Smooth muscle cell (in vitro differentiated cells): ENCODE data around the gene ABLIM2. TPM values are rescaled to one million over a fixed set of nuclear protein-coding genes. Genes with fewer than 3 reads are reported as not detected.

Source experiments
- DNase-seq: peaks from one replicate; lab custom pipeline; 2025; ENCODE audit not compliant: unreplicated experiment; lab: John Stamatoyannopoulos, UW
- H2AFZ ChIP-seq: fragments of 200-600 bp; sonication (generic); 2 replicates; pipeline ENCODE4 v1.6.0; 2016; ENCODE audit warnings: antibody characterized with exemption, low read depth, mild to moderate bottlenecking
- H3F3A ChIP-seq: fragments of 200-600 bp; sonication (generic); 2 replicates; pipeline ENCODE4 v1.6.0; 2017; ENCODE audit warnings: antibody characterized with exemption, low read depth
- H3K27ac ChIP-seq: fragments of 200-600 bp; sonication (generic); 2 replicates; pipeline ENCODE4 v1.5.1; 2016; ENCODE audit warnings: low read depth, mild to moderate bottlenecking
- H3K27me3 ChIP-seq: fragments of 200-600 bp; sonication (generic); 2 replicates; pipeline ENCODE4 v1.6.1; 2016; ENCODE audit warnings: low read depth, mild to moderate bottlenecking
- H3K36me3 ChIP-seq: fragments of 200-600 bp; sonication (generic); 2 replicates; pipeline ENCODE4 v1.5.1; 2016; ENCODE audit warnings: low read depth
- H3K4me1 ChIP-seq: fragments of 200-600 bp; sonication (generic); 2 replicates; pipeline ENCODE4 v1.5.1; 2016; ENCODE audit warnings: low read depth
- H3K4me2 ChIP-seq: fragments of 200-600 bp; sonication (generic); 2 replicates; pipeline ENCODE4 v1.6.0; 2016; ENCODE audit warnings: mild to moderate bottlenecking
- H3K4me3 ChIP-seq: fragments of 200-600 bp; sonication (generic); 2 replicates; pipeline ENCODE4 v1.5.1; 2016; ENCODE audit warnings: mild to moderate bottlenecking
- H3K79me2 ChIP-seq: fragments of 200-600 bp; sonication (generic); 2 replicates; pipeline ENCODE4 v1.6.0; 2016; ENCODE audit warnings: low read depth, mild to moderate bottlenecking
- H3K9ac ChIP-seq: fragments of 200-600 bp; sonication (generic); 2 replicates; pipeline ENCODE4 v1.6.0; 2016; ENCODE audit warnings: low read depth
- H3K9me3 ChIP-seq: fragments of 200-600 bp; sonication (generic); replicated peaks from 2 replicates; pipeline ENCODE4 v1.5.1; 2016; ENCODE audit warnings: low read depth
- H4K20me1 ChIP-seq: fragments of 200-600 bp; sonication (generic); 2 replicates; pipeline ENCODE4 v1.6.0; 2016; ENCODE audit warnings: low read depth
- WGBS: methylation state at CpG from one replicate; pipeline ENCODE4 v1.1.7; 2016; ENCODE audit warnings: low lambda C conversion rate; 5-methylcytosine and 5-hydroxymethylcytosine counted together
- polyA plus RNA-seq: library from polyadenylated mRNA; unstranded; fragments of >200 nt; fragmentation: Nextera tagmentation; extraction: Ambion mirVana; gene quantifications from 2 replicates; pipeline ENCODE4 v1.2.1, GENCODE V29; 2016
- total RNA-seq: library from RNA; depleted of rRNA; stranded (reverse); fragments of >200 nt; gene quantifications from 2 replicates; pipeline ENCODE4 v1.2.3, GENCODE V29; 2014
- TF ChIP-seq, protein P1 (sequence below): fragments of 200-600 bp; sonication (generic); IDR thresholded peaks from 2 replicates; pipeline ENCODE4 v1.5.1; 2017; ENCODE audit warnings: borderline replicate concordance, mild to moderate bottlenecking, antibody characterized with exemption; ENCODE audit not compliant: insufficient read depth, poor library complexity, severe bottlenecking

ABLIM2 gene
- total and polyA plus RNA-seq, 2 experiments from 2014 or later: 0.08 TPM; not detected in 1

DNA sequence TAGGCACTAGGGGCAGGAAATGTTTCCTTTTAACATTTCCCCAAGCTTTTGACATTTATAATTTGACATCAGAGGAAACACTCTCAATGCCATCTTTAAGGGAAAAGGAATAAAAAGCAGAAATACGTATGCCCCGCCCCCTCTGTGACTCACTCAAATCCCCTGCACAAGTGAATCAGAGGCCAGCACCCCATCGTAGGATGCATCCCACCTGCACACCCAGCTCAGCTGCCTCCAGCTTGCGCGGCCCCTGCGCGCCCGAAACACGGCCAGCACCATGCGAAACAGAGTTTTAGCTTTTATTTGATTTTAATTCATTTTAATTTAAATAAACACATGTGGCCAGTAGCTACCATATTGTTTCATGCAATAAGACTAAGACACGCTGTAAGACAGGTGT lies 29.5 kb downstream of the ABLIM2 start:
- no peak for DNase-seq
- Histone ChIP-seq H3K4me3 (no peak overlapping the region), H3K27me3 (no peaks in the 10 kb centered on the region), H4K20me1 (no peaks in the 10 kb centered on the region), H3K4me1 (no peaks in the 10 kb centered on the region), H3K27ac (no peak overlapping the region), H3K79me2 (no peaks in the 10 kb centered on the region), H2AFZ (no peak overlapping the region), H3F3A (no peaks in the 10 kb centered on the region), H3K9me3 (no peaks in the 10 kb centered on the region), H3K9ac (no peak overlapping the region), H3K4me2 (no peak overlapping the region), H3K36me3 (no peaks in the 10 kb centered on the region)
- TF ChIP-seq, protein P1, sequence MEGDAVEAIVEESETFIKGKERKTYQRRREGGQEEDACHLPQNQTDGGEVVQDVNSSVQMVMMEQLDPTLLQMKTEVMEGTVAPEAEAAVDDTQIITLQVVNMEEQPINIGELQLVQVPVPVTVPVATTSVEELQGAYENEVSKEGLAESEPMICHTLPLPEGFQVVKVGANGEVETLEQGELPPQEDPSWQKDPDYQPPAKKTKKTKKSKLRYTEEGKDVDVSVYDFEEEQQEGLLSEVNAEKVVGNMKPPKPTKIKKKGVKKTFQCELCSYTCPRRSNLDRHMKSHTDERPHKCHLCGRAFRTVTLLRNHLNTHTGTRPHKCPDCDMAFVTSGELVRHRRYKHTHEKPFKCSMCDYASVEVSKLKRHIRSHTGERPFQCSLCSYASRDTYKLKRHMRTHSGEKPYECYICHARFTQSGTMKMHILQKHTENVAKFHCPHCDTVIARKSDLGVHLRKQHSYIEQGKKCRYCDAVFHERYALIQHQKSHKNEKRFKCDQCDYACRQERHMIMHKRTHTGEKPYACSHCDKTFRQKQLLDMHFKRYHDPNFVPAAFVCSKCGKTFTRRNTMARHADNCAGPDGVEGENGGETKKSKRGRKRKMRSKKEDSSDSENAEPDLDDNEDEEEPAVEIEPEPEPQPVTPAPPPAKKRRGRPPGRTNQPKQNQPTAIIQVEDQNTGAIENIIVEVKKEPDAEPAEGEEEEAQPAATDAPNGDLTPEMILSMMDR: no peak
- 88% methylated on average over 11 of the region's 11 CpGs for WGBS

DNA sequence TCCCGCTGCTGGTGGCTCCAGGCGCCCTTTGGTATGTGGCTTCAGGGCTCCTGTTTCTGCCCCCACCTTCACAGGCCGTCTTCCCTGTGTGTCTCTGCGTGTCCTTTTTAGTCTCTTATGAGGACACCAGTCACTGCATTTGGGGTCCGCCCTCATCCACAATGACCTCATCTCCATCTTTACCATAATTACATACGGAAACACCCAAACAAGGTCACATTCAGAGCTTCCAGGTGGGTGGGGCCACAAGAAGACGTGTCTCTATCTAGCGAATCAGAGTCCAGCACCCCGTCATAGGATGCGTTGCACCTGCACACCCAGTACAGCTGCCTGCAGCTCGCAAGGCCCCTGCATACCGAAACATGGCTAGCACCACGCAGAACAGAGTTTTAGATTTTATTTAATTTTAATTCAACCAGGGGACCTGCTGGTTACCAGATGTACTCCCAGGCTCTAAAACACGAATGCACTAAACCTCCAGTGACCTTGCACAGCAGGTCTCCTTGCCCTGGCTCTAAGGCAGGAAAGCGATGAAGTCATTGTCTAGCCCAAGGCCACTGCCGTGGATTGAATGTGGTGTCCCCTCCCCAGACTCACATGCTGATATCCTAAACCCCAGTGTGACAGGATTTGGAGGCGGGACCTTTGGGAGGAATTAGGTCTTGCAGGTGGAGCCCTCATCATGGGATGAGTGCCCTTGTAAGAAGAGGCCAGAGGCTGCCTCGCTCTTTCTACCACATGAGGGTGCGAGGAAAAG lies 30.3 kb downstream of the ABLIM2 start:
- no peaks in the 10 kb centered on the region for H3K36me3 ChIP-seq
- no peaks in the 10 kb centered on the region for H3K27me3 ChIP-seq
- H3K79me2 ChIP-seq: no peaks in the 10 kb centered on the region
- DNase-seq: no peak
- no peaks in the 10 kb centered on the region for H4K20me1 ChIP-seq
- no peaks in the 10 kb centered on the region for H3K4me1 ChIP-seq
- no peak overlapping the region for H3K4me2 ChIP-seq
- H3K9ac ChIP-seq: no peak overlapping the region
- H2AFZ ChIP-seq: no peak overlapping the region
- no peak overlapping the region for H3K4me3 ChIP-seq
- H3K9me3 ChIP-seq: no peaks in the 10 kb centered on the region
- 73% methylated on average over 19 of the region's 19 CpGs for WGBS
- no peaks in the 10 kb centered on the region for H3F3A ChIP-seq
- no peak overlapping the region for H3K27ac ChIP-seq
- TF ChIP-seq, protein P1: no peak

DNA sequence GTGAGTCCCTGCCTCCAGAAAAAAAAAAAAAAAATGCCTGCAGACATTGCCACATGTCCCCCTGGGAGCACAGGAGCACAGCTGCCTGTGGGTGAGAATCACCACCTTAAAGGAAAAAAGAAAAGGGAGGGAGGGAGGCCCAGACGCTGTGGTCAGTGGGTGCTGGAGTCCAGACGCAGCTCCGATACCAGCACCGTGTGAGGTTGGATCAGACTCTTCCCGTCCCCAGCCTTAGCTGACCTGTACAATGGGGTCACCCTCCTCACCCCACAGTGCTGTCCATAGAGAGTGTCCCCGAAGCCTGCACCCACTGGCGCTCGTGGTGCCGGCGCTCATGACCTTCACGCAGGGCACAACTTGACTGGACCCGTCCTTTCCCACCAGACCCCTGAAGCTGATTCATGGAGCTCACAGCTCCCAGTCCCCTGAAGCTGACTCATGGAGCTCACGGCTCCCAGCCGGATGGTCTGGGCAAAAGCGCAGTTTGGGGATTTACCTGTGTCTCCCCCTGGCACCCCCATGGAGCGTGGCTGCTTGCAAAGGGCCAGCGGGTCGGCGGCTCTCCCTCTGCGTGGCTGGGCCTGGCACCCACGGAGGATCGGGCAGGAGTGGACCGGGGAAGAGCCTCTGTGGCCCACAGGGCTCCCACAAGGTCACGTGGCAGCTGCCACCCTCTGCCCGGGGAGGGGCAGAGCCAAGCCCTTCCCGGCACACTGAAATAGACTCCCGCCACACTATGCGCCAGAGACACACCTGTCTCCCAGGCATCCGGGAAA lies 31.4 kb downstream of the ABLIM2 start:
- Histone ChIP-seq H3K4me2 (no peak overlapping the region), H3K9me3 (no peaks in the 10 kb centered on the region), H4K20me1 (no peaks in the 10 kb centered on the region), H3K27ac (no peak overlapping the region), H3F3A (no peaks in the 10 kb centered on the region), H3K4me3 (no peak overlapping the region), H3K79me2 (no peaks in the 10 kb centered on the region), H3K9ac (no peak overlapping the region), H3K36me3 (no peaks in the 10 kb centered on the region), H3K4me1 (no peaks in the 10 kb centered on the region), H3K27me3 (no peaks in the 10 kb centered on the region), H2AFZ (no peak overlapping the region)
- TF ChIP-seq, protein P1: no peak
- no peak for DNase-seq
- WGBS: 91% methylated on average over 29 of the region's 29 CpGs
